SU-DHL-6 (cell line): ENCODE results near the gene GOLGA7B.

Experiments used
- CTCF ChIP-seq: fragments of 200-600 bp; sonication (generic); IDR thresholded peaks from one replicate; pipeline ENCODE4 v1.5.1; 2017; ENCODE audit warnings: antibody characterized with exemption, mild to moderate bottlenecking, low read length, moderate library complexity; ENCODE audit not compliant: insufficient read depth, poor library complexity, severe bottlenecking
- EZH2phosphoT487 ChIP-seq: fragments of 200-600 bp; sonication (generic), shearing (Covaris generic); conservative IDR thresholded peaks from 2 replicates; pipeline ENCODE4 v1.6.1; 2018; ENCODE audit warnings: mild to moderate bottlenecking, antibody characterized with exemption, low read length, moderate library complexity, mixed read lengths

DNA sequence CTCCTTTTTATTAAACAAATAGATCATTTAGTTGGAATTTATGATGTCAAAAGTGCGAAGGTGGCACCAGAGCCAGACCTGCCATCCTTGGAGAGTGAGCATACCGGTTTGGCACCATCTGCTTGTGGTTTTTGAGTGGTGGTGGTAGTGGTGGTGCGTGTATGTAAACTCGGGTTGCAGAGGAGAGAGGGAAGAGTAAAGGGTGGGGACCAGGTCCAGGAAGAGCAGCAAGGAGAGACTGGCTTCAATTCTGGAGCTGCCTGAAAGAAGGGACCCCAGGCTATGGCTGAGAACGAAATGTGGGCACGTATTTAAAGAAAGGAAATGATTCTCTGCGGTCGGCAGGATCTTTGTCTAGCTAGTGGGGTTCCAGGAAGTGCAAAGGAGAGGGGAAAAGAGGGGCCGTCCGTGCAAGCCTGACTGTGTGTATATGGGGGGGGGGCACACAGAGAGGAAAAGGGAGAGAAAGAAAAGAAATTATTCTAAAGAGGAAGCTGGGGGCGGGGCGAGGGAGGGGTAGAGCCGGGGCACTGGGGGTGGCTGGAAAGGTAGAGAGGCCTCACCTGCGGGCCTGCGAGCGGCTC is 448 bp upstream of the GOLGA7B start:
- TF ChIP-seq CTCF (no peak), EZH2phosphoT487 (no peak)
